Measurements from ENCODE around the gene CHTOP.
"Not testable (repeated sequence)": the region's sequence is repeated elsewhere in the genome, so short reads cannot be mapped to it uniquely, and the experiment has no call there.

CHTOP gene

DNA sequence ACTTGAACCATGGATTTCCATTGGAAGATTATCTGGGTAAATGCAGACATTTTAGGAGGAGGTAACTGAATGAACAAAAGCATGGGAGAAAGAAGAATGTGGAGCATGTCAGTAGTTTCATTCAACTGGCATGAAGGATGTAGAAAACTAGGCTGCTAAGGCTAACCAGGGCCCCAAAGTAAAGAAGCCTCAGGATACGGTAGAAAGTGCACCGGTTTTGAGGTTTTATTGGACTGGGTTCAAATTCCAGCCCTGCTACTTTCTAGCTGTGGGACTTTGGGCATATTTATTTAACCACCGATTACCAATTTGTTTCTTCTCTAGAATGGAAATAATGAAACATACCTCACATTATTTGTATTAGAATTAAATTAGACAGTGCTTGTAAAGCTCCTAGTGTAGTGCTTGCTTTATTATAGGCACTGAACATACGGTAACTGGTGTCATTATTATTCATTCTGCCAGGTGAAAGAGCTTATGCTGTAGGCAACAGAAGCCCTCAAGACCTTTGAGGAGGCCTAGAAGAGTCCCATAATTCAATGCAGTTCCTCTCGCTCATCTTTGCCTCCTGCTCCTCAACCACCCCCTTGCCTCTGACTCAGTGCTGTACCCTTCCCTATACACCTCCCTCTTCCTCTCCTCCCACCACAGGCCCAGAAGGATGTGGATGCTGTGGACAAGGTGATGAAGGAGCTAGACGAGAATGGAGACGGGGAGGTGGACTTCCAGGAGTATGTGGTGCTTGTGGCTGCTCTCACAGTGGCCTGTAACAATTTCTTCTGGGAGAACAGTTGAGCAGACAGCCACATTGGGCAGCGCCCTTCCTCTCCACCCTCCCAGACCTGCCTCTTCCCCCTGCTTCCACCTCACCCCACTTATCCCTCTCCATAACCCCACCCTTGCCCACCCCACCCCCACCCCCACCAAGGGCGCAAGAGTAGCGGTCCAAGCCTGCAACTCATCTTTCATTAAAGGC, 2.5 kb upstream of the CHTOP start:
- no peak for DNase-seq (ENCODE audit: low read depth in 4 of 4, low spot score in 1 of 4)

- no peak for DNase-seq (ENCODE audit: low read depth in 4 of 4, low spot score in 1 of 4)
Measured at GRCh38 chr1:153633161-153633753, 609 bp upstream of the CHTOP start.

- DNase-seq (ENCODE audit: low read depth in 4 of 4, low spot score in 1 of 4), result no peak
Measured at GRCh38 chr1:153635872-153636271, 2.0 kb downstream of the CHTOP start.

DNA sequence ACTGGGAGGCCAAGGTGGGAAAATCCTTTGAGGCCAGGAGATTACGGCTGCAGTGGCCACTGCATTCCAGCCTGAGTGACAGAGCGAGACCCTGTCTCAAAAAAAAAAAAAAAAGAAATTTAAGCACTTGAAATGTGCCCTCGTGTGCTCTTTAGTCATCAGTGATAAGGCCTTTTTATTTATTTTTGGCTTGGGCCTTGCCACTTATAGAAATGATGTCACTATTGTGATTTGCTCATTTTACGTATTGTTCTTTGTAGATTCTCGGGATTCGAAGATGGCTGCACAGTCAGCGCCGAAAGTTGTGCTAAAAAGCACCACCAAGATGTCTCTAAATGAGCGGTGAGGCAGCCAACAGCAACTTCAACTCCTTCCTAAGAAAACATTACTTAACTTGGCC, 2.4 kb downstream of the CHTOP start:
- DNase-seq (ENCODE audit: low read depth in 4 of 4, low spot score in 1 of 4), result no peak

- no peak for DNase-seq (ENCODE audit: low read depth in 4 of 4, low spot score in 1 of 4)
Measured at GRCh38 chr1:153638261-153638660, 4.4 kb downstream of the CHTOP start.

DNA sequence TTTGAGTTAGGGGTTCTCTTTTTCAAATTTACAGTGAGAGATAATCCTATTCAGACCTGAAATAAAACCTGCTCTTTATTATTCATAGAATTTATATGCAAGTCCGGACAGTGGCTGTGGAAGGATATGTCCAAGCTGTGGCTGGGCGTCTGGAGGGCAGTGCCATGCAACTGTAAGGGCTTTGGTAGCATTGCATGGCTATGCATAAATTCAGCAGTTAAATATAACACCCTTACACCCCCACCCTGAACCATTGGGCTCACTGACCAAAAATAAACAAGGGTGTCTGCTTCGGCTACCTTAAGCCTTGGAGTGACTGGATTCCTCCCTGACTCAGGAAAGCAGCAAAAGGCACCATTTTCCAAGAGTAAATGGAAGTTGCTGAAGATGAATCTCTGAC, 5.4 kb downstream of the CHTOP start:
- DNase-seq (ENCODE audit: low read depth in 4 of 4, low spot score in 1 of 4), result no peak

- not testable (repeated sequence) for DNase-seq (ENCODE audit: low read depth in 4 of 4, low spot score in 1 of 4)
Measured at GRCh38 chr1:153640213-153640612, 6.3 kb downstream of the CHTOP start.

GRCh38 chr1:153640861-153641260, 7.0 kb downstream of the CHTOP start:
- no peak for DNase-seq (ENCODE audit: low read depth in 4 of 4, low spot score in 1 of 4)

DNA sequence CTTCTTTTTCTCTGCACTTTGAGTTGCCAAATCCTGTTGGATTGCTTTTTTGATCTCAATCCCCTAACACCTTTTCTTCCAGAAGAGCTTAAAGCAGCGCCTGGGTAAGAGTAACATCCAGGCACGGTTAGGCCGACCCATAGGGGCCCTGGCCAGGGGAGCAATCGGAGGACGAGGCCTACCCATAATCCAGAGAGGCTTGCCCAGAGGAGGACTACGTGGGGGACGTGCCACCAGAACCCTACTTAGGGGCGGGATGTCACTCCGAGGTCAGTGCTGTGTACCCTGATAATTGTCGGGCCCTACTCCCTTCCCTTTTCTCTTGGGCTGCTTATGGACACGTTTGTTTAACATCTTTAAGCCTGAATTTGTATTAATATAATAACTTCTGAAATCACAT, 8.3 kb downstream of the CHTOP start:
- DNase-seq (ENCODE audit: low read depth in 4 of 4, low spot score in 1 of 4), result no peak

GRCh38 chr1:153643100-153643499, 9.2 kb downstream of the CHTOP start:
- DNase-seq (ENCODE audit: low read depth in 4 of 4, low spot score in 1 of 4), result no peak

DNA sequence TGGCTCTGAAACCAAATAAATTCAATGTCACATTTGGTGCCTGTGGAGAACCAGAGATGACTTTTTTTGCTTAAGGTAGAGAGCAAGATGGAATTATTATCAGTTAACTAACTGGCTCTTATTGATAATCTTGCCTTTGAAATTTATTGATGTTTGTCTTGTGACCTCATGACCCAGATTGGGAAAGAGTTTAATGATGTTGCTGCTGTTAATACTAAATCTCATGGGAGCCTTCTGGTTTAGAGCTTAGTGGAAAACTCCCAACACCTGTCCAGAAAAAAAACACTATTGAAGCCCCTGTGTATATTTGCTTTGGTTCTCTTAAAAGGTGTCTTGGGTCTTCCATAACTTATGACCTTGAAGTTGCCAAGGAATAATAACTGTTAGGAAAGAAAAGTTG, 9.9 kb downstream of the CHTOP start:
- no peak for DNase-seq (ENCODE audit: low read depth in 4 of 4, low spot score in 1 of 4)

GRCh38 chr1:153646672-153647345, 12.9 kb downstream of the CHTOP start:
- DNase-seq (ENCODE audit: low read depth in 4 of 4, low spot score in 1 of 4), result no peak

DNA sequence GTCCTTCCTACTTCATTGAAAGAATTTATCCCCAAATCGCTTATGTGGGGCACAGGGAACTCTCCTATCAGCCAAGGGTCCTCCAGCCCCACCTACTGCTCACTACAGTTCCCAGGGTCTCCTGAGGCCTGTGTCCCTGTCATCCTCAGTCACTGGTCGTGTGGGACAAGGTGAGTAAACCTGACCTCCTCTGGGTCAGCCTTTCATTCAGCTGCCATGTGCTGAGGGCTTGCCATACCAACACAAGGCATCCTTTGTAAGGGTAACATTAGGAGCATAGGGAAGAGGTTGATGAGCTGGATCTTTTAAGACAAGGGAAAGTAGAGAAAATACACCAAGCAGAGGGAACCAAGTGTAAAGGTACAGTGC, 13.5 kb downstream of the CHTOP start:
- no peak for DNase-seq (ENCODE audit: low read depth in 4 of 4, low spot score in 1 of 4)

- no peak for DNase-seq (ENCODE audit: low read depth in 4 of 4, low spot score in 1 of 4)
Measured at GRCh38 chr1:153648000-153648643, 14.3 kb downstream of the CHTOP start.

DNA sequence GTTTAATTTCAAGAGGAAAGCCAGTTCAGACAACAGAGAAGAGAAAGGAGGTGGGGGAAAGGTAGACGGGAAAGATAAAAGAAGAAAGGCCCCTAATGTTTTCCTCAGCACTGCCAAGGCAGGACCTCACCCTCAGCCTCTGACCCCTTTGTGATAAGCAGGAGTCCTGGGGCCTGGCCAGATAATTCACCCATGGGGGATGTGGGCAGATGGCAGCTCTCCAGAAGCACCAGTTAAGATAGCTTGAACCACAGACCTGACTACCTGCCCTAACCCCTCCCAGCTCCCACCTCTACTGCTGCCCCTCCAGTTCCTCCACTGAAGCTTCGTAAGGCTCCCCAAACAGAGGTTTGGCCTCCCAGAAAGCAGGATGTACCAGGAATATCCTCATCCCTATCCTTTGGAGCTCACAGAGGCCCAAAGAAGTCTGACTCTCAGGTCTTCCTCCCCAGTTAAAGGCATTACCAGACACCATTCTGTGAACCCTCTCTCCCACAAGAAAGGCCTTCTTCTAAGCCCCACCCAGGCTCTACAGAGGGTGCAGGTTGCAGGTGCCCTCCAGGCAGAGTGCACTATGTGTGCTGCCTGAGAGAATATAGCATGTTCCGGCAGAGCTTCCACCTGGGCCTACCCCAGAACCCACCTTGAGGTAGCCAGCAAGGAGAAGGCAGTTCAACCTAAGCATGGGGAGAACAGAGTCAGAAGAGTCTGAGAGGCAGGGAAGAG, 15.4 kb downstream of the CHTOP start:
- DNase-seq (ENCODE audit: low read depth in 4 of 4, low spot score in 1 of 4), result no peak

- DNase-seq (ENCODE audit: low read depth in 4 of 4, low spot score in 1 of 4), result no peak
Measured at GRCh38 chr1:153649863-153650235, 16.0 kb downstream of the CHTOP start.

GRCh38 chr1:153651771-153652170, 17.9 kb downstream of the CHTOP start:
- DNase-seq (ENCODE audit: low read depth in 4 of 4, low spot score in 1 of 4), result no peak

- no peak for DNase-seq (ENCODE audit: low read depth in 4 of 4, low spot score in 1 of 4)
Measured at GRCh38 chr1:153652805-153653500, 19.1 kb downstream of the CHTOP start.

- no peak for DNase-seq (ENCODE audit: low read depth in 4 of 4, low spot score in 1 of 4)
Measured at GRCh38 chr1:153655333-153655732, 21.5 kb downstream of the CHTOP start.

- DNase-seq (ENCODE audit: low read depth in 4 of 4, low spot score in 1 of 4), result peak; percentile 74 to 90 (median 82)
Measured at GRCh38 chr1:153658400-153659174, 24.7 kb downstream of the CHTOP start, which contains the start of gene SNAPIN. Gene SNAPIN, plus strand, starts transcription at chr1:153658703. Its CDS starts 41 bp downstream, at chr1:153658744.
